SK-N-MC (cell line): ENCODE data around the gene HOXA1.

Experiments used
- DNase-seq: peaks from one replicate; pipeline ENCODE4 v3.0.0-alpha.2; 2011; ENCODE audit warnings: low read depth, low spot score
- H3K27ac ChIP-seq: fragments of 200-600 bp; sonication (generic); 2 replicates; pipeline ENCODE4 v1.5.1; 2016; ENCODE audit warnings: mixed run types
- H3K36me3 ChIP-seq: fragments of 200-600 bp; sonication (generic); 2 replicates; pipeline ENCODE4 v1.6.1; 2017; ENCODE audit warnings: antibody characterized with exemption, low read length, mixed read lengths; ENCODE audit not compliant: insufficient read depth
- H3K4me3 ChIP-seq: fragments of 200-600 bp; sonication (generic); 2 replicates; pipeline ENCODE4 v1.5.1; 2016
- H3K9ac ChIP-seq: fragments of 200-600 bp; sonication (generic); 2 replicates; pipeline ENCODE4 v1.8.0; 2017; ENCODE audit warnings: mixed run types, mixed read lengths; ENCODE audit not compliant: insufficient read length
- H3K9me3 ChIP-seq: fragments of 200-600 bp; sonication (generic); 2 replicates; pipeline ENCODE4 v1.6.1; 2017; ENCODE audit warnings: low read depth, mild to moderate bottlenecking, antibody characterized with exemption, low read length, moderate library complexity, mixed read lengths
- EZH2 ChIP-seq: fragments of 200-600 bp; sonication (generic); IDR thresholded peaks from one replicate; pipeline ENCODE4 v1.6.1; 2017; ENCODE audit warnings: antibody characterized with exemption
- FOXP2 ChIP-seq: optimal IDR thresholded peaks from 2 replicates; pipeline ENCODE3; 2011; ENCODE audit warnings: mild to moderate bottlenecking, moderate library complexity; ENCODE audit not compliant: insufficient read depth; ENCODE audit errors: extremely low read length, control extremely low read depth
- POLR2AphosphoS5 ChIP-seq: IDR thresholded peaks from 2 replicates; pipeline ENCODE4 v1.6.1; 2012; ENCODE audit warnings: mild to moderate bottlenecking, low read depth, low read length, borderline replicate concordance

HOXA1 gene

GRCh38 chr7:27134392-27134791 is 38.6 kb upstream of the HOXA1 start:
- H3K4me3 ChIP-seq, result no peak overlapping the region
- H3K36me3 ChIP-seq, result no peaks in the 10 kb centered on the region
- H3K9me3 ChIP-seq, result no peaks in the 10 kb centered on the region
- no peak overlapping the region for H3K9ac ChIP-seq
- H3K27ac ChIP-seq, result no peak overlapping the region
- no peak for TF ChIP-seq FOXP2
- no peak for DNase-seq

DNA sequence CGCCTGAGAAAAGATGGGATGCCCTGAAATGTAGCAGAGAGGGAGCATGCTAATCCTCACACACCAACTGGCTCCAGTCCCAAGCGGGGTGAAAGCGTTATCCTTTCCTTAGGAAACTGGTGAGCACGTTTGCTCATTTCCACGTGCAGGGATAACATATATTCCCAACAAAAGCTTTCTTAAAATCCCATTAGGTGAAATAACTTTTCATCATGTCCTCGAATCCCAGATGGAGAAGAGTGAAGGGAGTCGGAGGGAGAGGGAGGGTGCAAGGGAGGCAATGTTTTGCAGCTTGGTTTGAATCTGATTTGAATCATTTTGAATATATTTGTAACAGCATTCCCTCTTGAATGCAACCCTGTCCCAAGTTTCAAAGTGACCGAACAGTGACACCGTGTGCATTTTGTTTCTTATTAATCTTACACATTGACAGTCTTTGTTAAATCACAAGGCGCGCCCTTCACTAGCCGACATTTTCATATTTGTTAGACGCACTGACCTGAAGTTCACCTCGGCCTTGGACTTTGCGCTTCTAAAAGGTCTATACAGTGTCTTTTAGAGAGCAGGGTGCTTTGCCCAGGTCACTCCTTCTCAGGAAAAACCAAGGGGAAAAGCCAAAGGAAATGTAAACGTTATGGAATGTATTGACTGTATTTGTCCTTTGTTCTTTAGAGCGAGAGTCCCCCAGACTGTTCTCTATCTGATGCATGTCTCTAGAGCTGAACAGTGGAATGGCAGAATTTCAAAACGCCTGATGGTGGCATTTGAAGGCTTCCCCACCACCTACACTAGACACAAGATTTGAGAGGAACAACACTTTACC is 37.8 kb upstream of the HOXA1 start:
- no peak for DNase-seq
- Histone ChIP-seq H3K9ac (no peak overlapping the region), H3K27ac (no peak overlapping the region), H3K4me3 (no peak overlapping the region), H3K36me3 (no peaks in the 10 kb centered on the region), H3K9me3 (no peaks in the 10 kb centered on the region)
- no peak for TF ChIP-seq EZH2
- TF ChIP-seq POLR2AphosphoS5, result no peak
- no peak for TF ChIP-seq FOXP2

DNA sequence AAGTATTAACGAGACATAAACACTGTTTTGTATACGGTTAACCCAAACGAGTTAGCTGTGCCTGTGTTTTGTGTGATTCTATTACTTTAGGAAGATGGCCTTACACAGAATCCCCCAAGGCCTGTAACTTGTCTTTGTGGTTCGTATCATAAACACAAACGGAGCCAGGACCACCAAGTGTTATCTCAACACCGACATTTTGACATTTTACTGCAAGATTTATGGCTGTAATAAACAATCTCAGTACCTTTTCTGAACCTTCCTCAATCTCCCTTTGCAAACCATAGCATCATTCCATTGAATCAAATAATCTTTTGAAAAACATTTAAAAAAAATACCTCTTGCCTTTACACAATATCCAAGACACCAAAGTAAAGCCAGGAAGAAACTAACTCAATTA is 37.2 kb upstream of the HOXA1 start:
- no peaks in the 10 kb centered on the region for H3K9me3 ChIP-seq
- no peak overlapping the region for H3K4me3 ChIP-seq
- H3K9ac ChIP-seq, result no peak overlapping the region
- TF ChIP-seq POLR2AphosphoS5 (no peak), EZH2 (no peak), FOXP2 (no peak)
- H3K27ac ChIP-seq, result no peak overlapping the region
- H3K36me3 ChIP-seq, result no peaks in the 10 kb centered on the region
- DNase-seq, result no peak

- no peaks in the 10 kb centered on the region for H3K36me3 ChIP-seq
- no peaks in the 10 kb centered on the region for H3K9me3 ChIP-seq
- TF ChIP-seq EZH2 (no peak), FOXP2 (no peak), POLR2AphosphoS5 (no peak)
- no peak overlapping the region for H3K27ac ChIP-seq
- H3K4me3 ChIP-seq, result no peak overlapping the region
- no peak overlapping the region for H3K9ac ChIP-seq
- no peak for DNase-seq
Observed at GRCh38 chr7:27132214-27132613, 36.4 kb upstream of the HOXA1 start.

- TF ChIP-seq EZH2, result no peak
- no peak for TF ChIP-seq POLR2AphosphoS5
- TF ChIP-seq FOXP2, result no peak
- Histone ChIP-seq H3K36me3 (no peaks in the 10 kb centered on the region), H3K27ac (no peak overlapping the region), H3K9ac (peak overlapping the region; percentile 66), H3K9me3 (no peaks in the 10 kb centered on the region), H3K4me3 (peak overlapping the region; percentile 87)
- no peak for DNase-seq
Observed at GRCh38 chr7:27131390-27131819, 35.6 kb upstream of the HOXA1 start.

GRCh38 chr7:27130540-27131389 is 35.0 kb upstream of the HOXA1 start, which contains the start of gene HOXA4:
Gene HOXA4 (minus strand): TSS chr7:27130757. CDS start chr7:27130733, 24 bp downstream.
- TF ChIP-seq FOXP2, result no peak
- no peaks in the 10 kb centered on the region for H3K9me3 ChIP-seq
- H3K27ac ChIP-seq, result no peak within 1 kb of the TSS
- peak within 1 kb of the TSS; percentile 66 for H3K9ac ChIP-seq
- H3K36me3 ChIP-seq, result no peaks in the 10 kb centered on the region
- no peak for DNase-seq
- peak within 1 kb of the TSS; percentile 87 for H3K4me3 ChIP-seq

GRCh38 chr7:27129729-27130539 is 34.1 kb upstream of the HOXA1 start:
- Histone ChIP-seq H3K9ac (no peak overlapping the region), H3K36me3 (no peaks in the 10 kb centered on the region)

More at GRCh38 chr7:27129729-27130539, 34.1 kb upstream of the HOXA1 start:
- Histone ChIP-seq H3K9me3 (no peaks in the 10 kb centered on the region), H3K4me3 (peak overlapping the region; percentile 87), H3K27ac (no peak overlapping the region)
- TF ChIP-seq FOXP2, result no peak
- TF ChIP-seq POLR2AphosphoS5, result no peak
- TF ChIP-seq EZH2, result no peak
- DNase-seq, result no peak
